NT2/D1 (cell line): ENCODE data around the gene RAMP3.
"Not testable (repeated sequence)": the region's sequence is repeated elsewhere in the genome, so short reads cannot be mapped to it uniquely, and the experiment has no call there.

Experiments
- DNase-seq: peaks from one replicate; pipeline ENCODE4 v3.0.0-alpha.2; 2011; ENCODE audit warnings: low read depth, low spot score
- H3K27me3 ChIP-seq: 2 replicates; pipeline ENCODE4 v1.6.0; 2011; ENCODE audit warnings: mild to moderate bottlenecking; ENCODE audit not compliant: insufficient read length, insufficient read depth
- H3K36me3 ChIP-seq: 2 replicates; pipeline ENCODE4 v1.6.1; 2011; ENCODE audit warnings: mild to moderate bottlenecking, low read length, mixed read lengths; ENCODE audit not compliant: insufficient read depth, insufficient read length
- H3K4me1 ChIP-seq: 2 replicates; pipeline ENCODE4 v1.5.1; 2011; ENCODE audit not compliant: insufficient read depth, insufficient read length
- H3K4me3 ChIP-seq: 2 replicates; pipeline ENCODE4 v1.5.1; 2011; ENCODE audit warnings: low read depth; ENCODE audit not compliant: insufficient read length
- H3K9ac ChIP-seq: 2 replicates; pipeline ENCODE4 v1.6.0; 2011; ENCODE audit warnings: low read depth; ENCODE audit not compliant: insufficient read length
- H3K9me3 ChIP-seq: 2 replicates; pipeline ENCODE4 v1.5.1; 2011; ENCODE audit warnings: mild to moderate bottlenecking, low read length; ENCODE audit not compliant: insufficient read depth
- SUZ12 ChIP-seq: IDR thresholded peaks from 2 replicates; pipeline ENCODE4 v1.6.1; 2011; ENCODE audit not compliant: insufficient read length, insufficient read depth; ENCODE audit errors: extremely low read depth
- YY1 ChIP-seq: IDR thresholded peaks from 2 replicates; pipeline ENCODE4 v1.6.1; 2011; ENCODE audit not compliant: insufficient read length, insufficient read depth
- ZNF274 ChIP-seq: IDR thresholded peaks from 2 replicates; pipeline ENCODE4 v1.6.1; 2011; ENCODE audit warnings: mild to moderate bottlenecking, low read depth, low read length

Gene RAMP3

DNA sequence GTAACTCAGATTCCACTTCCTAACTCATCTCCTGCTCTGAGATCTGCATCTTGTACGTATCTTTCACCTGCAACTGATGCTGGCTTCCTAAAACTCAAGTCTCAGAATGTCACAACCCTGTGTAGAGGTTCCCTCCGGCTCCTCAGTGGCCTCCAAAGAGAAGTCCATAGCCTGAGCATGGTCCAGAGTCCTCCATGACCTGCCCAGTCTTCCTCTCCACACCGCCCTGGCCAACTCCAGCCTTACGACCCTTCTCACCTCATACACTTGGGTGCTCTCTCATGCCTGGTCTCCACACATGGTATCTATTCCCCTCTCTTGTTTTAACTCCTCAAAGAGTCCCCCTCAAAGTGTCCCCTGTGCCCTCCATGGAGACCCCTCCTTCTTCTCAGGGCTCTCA is 41.9 kb downstream of the RAMP3 start:
- no peaks in the 10 kb centered on the region for H3K36me3 ChIP-seq
- peaks cover 9% of the 10 kb centered on the region for H3K4me1 ChIP-seq
- TF ChIP-seq YY1 (no peak), SUZ12 (no peak), ZNF274 (no peak)
- H3K9me3 ChIP-seq: no peaks in the 10 kb centered on the region
- H3K27me3 ChIP-seq: no peaks in the 10 kb centered on the region
- DNase-seq: no peak
- no peak overlapping the region for H3K4me3 ChIP-seq
- no peak overlapping the region for H3K9ac ChIP-seq

DNA sequence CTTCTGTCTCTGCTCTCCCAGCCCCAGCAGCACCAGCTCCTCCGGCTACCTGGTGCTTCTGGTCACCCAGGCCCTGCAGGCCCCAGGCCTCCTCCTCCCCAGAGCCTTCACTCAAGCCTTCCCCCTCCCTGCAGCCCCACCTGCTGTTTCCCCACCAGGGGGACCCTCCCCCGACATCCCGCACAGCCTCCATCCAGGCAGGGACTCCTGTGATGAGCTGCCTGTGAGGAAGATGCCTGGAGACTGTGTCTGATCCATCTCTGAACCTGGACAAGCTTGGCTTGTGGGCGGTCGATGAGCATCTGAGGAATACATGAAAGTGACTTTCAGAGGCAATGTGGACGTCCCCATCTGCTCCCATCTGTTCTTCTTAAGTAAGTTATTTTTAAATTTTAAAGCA is 45.0 kb downstream of the RAMP3 start:
- Histone ChIP-seq H3K27me3 (no peaks in the 10 kb centered on the region), H3K4me1 (peaks cover 9% of the 10 kb centered on the region), H3K36me3 (no peaks in the 10 kb centered on the region), H3K9ac (no peak overlapping the region), H3K4me3 (no peak overlapping the region), H3K9me3 (no peaks in the 10 kb centered on the region)
- no peak for TF ChIP-seq ZNF274
- no peak for TF ChIP-seq SUZ12
- no peak for TF ChIP-seq YY1
- no peak for DNase-seq

DNA sequence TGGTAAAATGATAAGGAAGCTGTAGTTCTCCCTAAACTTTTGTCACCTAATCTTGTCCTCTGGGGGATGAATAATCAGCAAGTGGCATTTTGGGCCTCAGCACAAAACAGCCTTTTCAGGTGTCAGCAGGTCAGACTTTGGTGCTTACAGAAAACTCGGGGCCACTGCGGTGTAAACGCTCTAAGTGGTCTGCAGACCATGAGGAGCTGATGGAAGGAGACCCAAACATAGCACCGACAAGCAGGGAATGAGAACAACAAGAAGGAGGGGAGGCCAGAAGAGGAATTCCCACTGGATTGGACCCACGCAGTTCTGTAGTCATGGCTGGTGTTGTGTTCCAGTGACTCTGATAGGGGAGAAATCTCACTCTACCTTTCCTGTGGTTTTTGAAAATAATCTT is 45.4 kb downstream of the RAMP3 start:
- Histone ChIP-seq H3K9ac (no peak overlapping the region), H3K27me3 (no peaks in the 10 kb centered on the region)

DNA sequence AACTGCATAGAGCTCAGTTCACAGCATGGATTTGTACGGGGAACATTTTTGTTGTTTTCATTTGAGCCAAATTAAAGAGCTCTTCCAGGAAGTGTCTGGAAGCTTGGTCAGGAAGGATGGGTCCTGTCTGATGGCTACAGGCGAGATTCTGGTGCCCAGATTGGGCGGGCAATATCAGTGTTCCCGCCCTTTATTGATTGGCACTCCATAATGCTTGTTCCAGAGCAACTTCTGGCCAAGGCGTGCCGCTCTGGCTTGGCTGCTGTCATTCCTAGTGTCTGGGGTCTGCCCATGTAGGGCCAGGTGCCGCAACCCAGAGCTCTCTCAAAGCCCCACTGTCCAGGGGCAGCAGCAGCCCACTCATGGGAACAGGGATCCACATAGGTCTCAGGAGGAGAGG is 45.9 kb downstream of the RAMP3 start:
- Histone ChIP-seq H3K4me3 (no peak overlapping the region), H3K4me1 (peaks cover 9% of the 10 kb centered on the region), H3K36me3 (no peaks in the 10 kb centered on the region), H3K9me3 (no peaks in the 10 kb centered on the region), H3K9ac (no peak overlapping the region), H3K27me3 (no peaks in the 10 kb centered on the region)
- DNase-seq: no peak
- no peak for TF ChIP-seq ZNF274
- no peak for TF ChIP-seq SUZ12
- no peak for TF ChIP-seq YY1

More for the DNA sequence above, 45.4 kb downstream of the RAMP3 start:
- Histone ChIP-seq H3K9me3 (no peaks in the 10 kb centered on the region), H3K36me3 (no peaks in the 10 kb centered on the region), H3K4me3 (no peak overlapping the region), H3K4me1 (peaks cover 9% of the 10 kb centered on the region)
- no peak for DNase-seq
- TF ChIP-seq SUZ12 (no peak), YY1 (no peak), ZNF274 (no peak)

GRCh38 chr7:45203936-45204445 is 46.4 kb downstream of the RAMP3 start:
- Histone ChIP-seq H3K4me1 (peaks cover 9% of the 10 kb centered on the region), H3K4me3 (no peak overlapping the region), H3K9ac (no peak overlapping the region)

DNA sequence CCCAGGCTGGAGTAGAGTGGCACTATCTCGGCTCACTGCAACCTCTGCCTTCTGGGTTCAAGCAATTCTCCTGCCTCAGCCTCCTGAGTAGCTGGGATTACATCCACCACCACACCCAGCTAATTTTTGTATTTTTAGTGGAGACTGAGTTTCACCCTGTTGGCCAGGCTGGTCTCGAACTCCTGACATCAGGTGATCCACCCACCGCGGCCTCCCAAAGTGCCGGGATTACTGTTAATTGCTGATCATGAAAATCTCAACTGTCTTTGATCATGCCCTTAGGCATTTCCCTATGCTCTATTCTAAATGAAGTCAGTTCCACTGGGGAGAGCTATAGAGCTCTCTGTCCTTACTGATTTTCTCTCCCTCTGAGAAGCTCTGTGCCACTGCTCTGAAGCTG is 48.7 kb downstream of the RAMP3 start:
- H3K4me3 ChIP-seq, H3K27me3 ChIP-seq, H3K36me3 ChIP-seq, H3K9ac ChIP-seq, H3K4me1 ChIP-seq, DNase-seq, H3K9me3 ChIP-seq: not testable (repeated sequence)

More at GRCh38 chr7:45203936-45204445, 46.4 kb downstream of the RAMP3 start:
- Histone ChIP-seq H3K36me3 (no peaks in the 10 kb centered on the region), H3K27me3 (no peaks in the 10 kb centered on the region), H3K9me3 (no peaks in the 10 kb centered on the region)
- no peak for DNase-seq
- TF ChIP-seq YY1: no peak

DNA sequence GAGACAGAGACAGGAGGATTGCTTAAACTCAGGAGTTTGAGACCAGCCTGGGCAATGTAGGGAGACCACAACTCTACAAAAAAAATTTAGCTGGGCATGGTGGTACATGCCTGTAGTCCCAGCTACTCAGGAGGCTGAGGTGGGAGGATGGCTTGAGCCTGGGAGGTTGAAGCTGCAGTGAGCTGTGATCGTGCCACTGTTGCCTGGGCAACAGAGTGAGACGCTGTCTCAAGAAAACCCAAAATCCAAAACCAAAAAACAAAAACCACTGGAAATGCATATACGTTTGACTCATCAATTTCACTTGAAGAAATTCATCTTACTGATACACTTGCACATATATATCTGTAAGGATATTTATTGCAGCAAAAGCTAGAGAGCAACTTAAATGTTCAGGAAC is 52.3 kb downstream of the RAMP3 start:
- H3K9me3 ChIP-seq, H3K36me3 ChIP-seq, H3K27me3 ChIP-seq, H3K9ac ChIP-seq, H3K4me1 ChIP-seq, DNase-seq, H3K4me3 ChIP-seq: not testable (repeated sequence)

DNA sequence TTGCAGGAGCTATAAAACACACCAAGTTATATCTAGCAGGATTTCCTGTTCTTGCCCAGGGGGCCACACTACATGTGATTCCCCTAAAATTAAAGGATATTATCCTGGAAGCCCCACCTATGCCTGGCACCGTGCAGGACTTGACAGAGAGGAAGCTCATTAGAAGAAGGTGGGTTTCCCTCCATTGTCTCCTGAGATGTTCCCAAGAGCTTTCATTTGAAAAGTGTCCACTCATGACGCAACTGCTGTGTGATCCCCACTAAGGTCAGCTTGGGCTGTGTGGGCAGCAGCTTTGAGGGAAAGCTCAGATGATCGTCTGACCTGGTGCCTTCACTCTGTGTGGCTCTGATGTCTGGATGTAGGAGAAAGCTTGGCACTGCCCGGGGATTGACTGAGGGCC is 53.5 kb downstream of the RAMP3 start:
- Histone ChIP-seq H3K27me3 (no peaks in the 10 kb centered on the region), H3K9ac (no peak overlapping the region), H3K4me1 (no peaks in the 10 kb centered on the region), H3K4me3 (no peak overlapping the region), H3K9me3 (no peaks in the 10 kb centered on the region), H3K36me3 (no peaks in the 10 kb centered on the region)
- no peak for TF ChIP-seq YY1
- no peak for TF ChIP-seq SUZ12
- TF ChIP-seq ZNF274: no peak
- no peak for DNase-seq
